WTC11 (cell line): ENCODE data around the gene ALDH5A1. TPM values are rescaled to one million over a fixed set of nuclear protein-coding genes. Genes with fewer than 3 reads are reported as not detected.
A peak's percentile ranks its signal among the peaks of the same experiment; 100 is the strongest.

Experiments used
- ATAC-seq: fragments of 200-7000 bp; cut with Tn5 transposase; 2 replicates; pipeline ENCODE4 v1.10.0; 2021; ENCODE audit warnings: mild to moderate bottlenecking, moderate library complexity
- CTCF ChIA-PET: fragments of 300-600 bp; sonication (Branson Sonifier 250); formaldehyde crosslinking; loops from one replicate; lab custom pipeline; 2021; ENCODE audit warnings: antibody characterized with exemption; lab: Charles Lee
- POLR2A ChIA-PET: fragments of 350-600 bp; sonication (Branson Sonifier 250); formaldehyde crosslinking; loops from one replicate; lab custom pipeline; 2021; ENCODE audit warnings: antibody characterized with exemption; lab: Charles Lee
- DNase-seq: peaks from one replicate; pipeline ENCODE4 v3.0.0; 2021; ENCODE audit warnings: low spot score
- H3K27ac Mint-ChIP-seq: 2 replicates; pipeline ENCODE4 v1.8.0; 2021; ENCODE audit warnings: mixed read lengths
- H3K27me3 Mint-ChIP-seq: 2 replicates; pipeline ENCODE4 v1.8.0; 2021; ENCODE audit warnings: low read depth, mild to moderate bottlenecking, moderate library complexity, mixed read lengths
- H3K36me3 Mint-ChIP-seq: 2 replicates; pipeline ENCODE4 v1.8.0; 2021; ENCODE audit warnings: mixed read lengths
- H3K4me1 Mint-ChIP-seq: 2 replicates; pipeline ENCODE4 v1.8.0; 2022; ENCODE audit warnings: mixed read lengths
- H3K4me3 Mint-ChIP-seq: 2 replicates; pipeline ENCODE4 v1.8.0; 2021; ENCODE audit warnings: mild to moderate bottlenecking, moderate library complexity, mixed read lengths
- H3K9me3 Mint-ChIP-seq: 2 replicates; pipeline ENCODE4 v1.8.0; 2021; ENCODE audit warnings: mixed read lengths
- AFF4 ChIP-seq: sonication (generic); formaldehyde crosslinking; IDR thresholded peaks from 2 replicates; pipeline ENCODE4 v1.8.1; 2023; ENCODE audit warnings: mild to moderate bottlenecking, missing genetic modification reagents, borderline replicate concordance
- E2F5 ChIP-seq: sonication (generic); formaldehyde crosslinking; IDR thresholded peaks from 2 replicates; pipeline ENCODE4 v1.8.1; 2022; ENCODE audit warnings: mild to moderate bottlenecking, moderate library complexity, missing genetic modification reagents
- ERG ChIP-seq: fragments of 250-450 bp; sonication (Bioruptor Pico); IDR thresholded peaks from 2 replicates; pipeline ENCODE4 v1.8.0; 2021; ENCODE audit warnings: mild to moderate bottlenecking
- FOXJ3 ChIP-seq: sonication (generic); formaldehyde crosslinking; IDR thresholded peaks from 2 replicates; pipeline ENCODE4 v1.9.0; 2021; ENCODE audit warnings: missing genetic modification reagents, mild to moderate bottlenecking, borderline replicate concordance
- IRF1 ChIP-seq: sonication (generic); formaldehyde crosslinking; IDR thresholded peaks from 2 replicates; pipeline ENCODE4 v1.8.0; 2023; ENCODE audit warnings: missing genetic modification reagents
- JAZF1 ChIP-seq: fragments of 250-450 bp; sonication (Bioruptor Pico); IDR thresholded peaks from 2 replicates; pipeline ENCODE4 v1.9.0; 2021; ENCODE audit warnings: moderate library complexity, mild to moderate bottlenecking, inconsistent platforms
- KAT7 ChIP-seq: sonication (generic); formaldehyde crosslinking; IDR thresholded peaks from 2 replicates; pipeline ENCODE4 v1.8.1; 2023; ENCODE audit warnings: missing genetic modification reagents, mild to moderate bottlenecking, borderline replicate concordance
- NR3C1 ChIP-seq: sonication (generic); formaldehyde crosslinking; conservative IDR thresholded peaks from 2 replicates; pipeline ENCODE4 v1.8.1; 2023; ENCODE audit warnings: low read depth, mild to moderate bottlenecking, missing genetic modification reagents
- SMAD4 ChIP-seq: sonication (generic); formaldehyde crosslinking; IDR thresholded peaks from 2 replicates; pipeline ENCODE4 v1.8.0; 2022; ENCODE audit warnings: mild to moderate bottlenecking, missing genetic modification reagents
- SP1 ChIP-seq: sonication (generic); formaldehyde crosslinking; conservative IDR thresholded peaks from 2 replicates; pipeline ENCODE4 v1.8.1; 2022; ENCODE audit warnings: missing genetic modification reagents
- STAT6 ChIP-seq: sonication (generic); formaldehyde crosslinking; conservative IDR thresholded peaks from 2 replicates; pipeline ENCODE4 v1.8.1; 2023; ENCODE audit warnings: mild to moderate bottlenecking, low read depth, missing genetic modification reagents, moderate library complexity
- TCF7 ChIP-seq: sonication (generic); formaldehyde crosslinking; IDR thresholded peaks from 2 replicates; pipeline ENCODE4 v1.8.0; 2022; ENCODE audit warnings: mild to moderate bottlenecking, low read depth, missing genetic modification reagents, moderate library complexity
- ZNF317 ChIP-seq: sonication (generic); formaldehyde crosslinking; IDR thresholded peaks from 2 replicates; pipeline ENCODE4 v1.8.1; 2023; ENCODE audit warnings: low read depth, mild to moderate bottlenecking, moderate library complexity, missing genetic modification reagents, borderline replicate concordance
- ZNF423 ChIP-seq: fragments of 250-450 bp; sonication (Bioruptor Pico); IDR thresholded peaks from 2 replicates; pipeline ENCODE4 v2.1.2; 2022; ENCODE audit warnings: mild to moderate bottlenecking, moderate library complexity
- ZNF512 ChIP-seq: sonication (generic); formaldehyde crosslinking; IDR thresholded peaks from 2 replicates; pipeline ENCODE4 v1.8.1; 2022; ENCODE audit warnings: missing genetic modification reagents, borderline replicate concordance
- ZNF671 ChIP-seq: fragments of 250-450 bp; sonication (Bioruptor Pico); IDR thresholded peaks from 2 replicates; pipeline ENCODE4 v1.8.0; 2021; ENCODE audit warnings: mild to moderate bottlenecking
- total RNA-seq: library from RNA; stranded (reverse); gene quantifications from 3 replicates; pipeline ENCODE4 v1.2.3, GENCODE V29; 2021

Gene ALDH5A1
- total RNA-seq, 1 experiment from 2014 or later: 5.1 TPM

GRCh38 chr6:24464253-24465038 lies 30.3 kb upstream of the ALDH5A1 start:
- no peak overlapping the region for H3K4me3 Mint-ChIP-seq
- peak; percentile 55 for ATAC-seq
- DNase-seq: no peak
- H3K27ac Mint-ChIP-seq: no peak overlapping the region
- CTCF ChIA-PET: no interaction called here
- TF ChIP-seq IRF1 (CRISPR knock-in tag): no peak
- no peak for TF ChIP-seq KAT7 (CRISPR knock-in tag)
- no peak for TF ChIP-seq ZNF317
- no peak for TF ChIP-seq JAZF1 (CRISPR knock-in tag)
- no peak for TF ChIP-seq ZNF671 (CRISPR knock-in tag)
- no peak for TF ChIP-seq ZNF512
- TF ChIP-seq, all 79 proteins: peak for 0
- Mint-ChIP-seq H3K9me3 (no peaks in the 10 kb centered on the region), H3K4me1 (no peaks in the 10 kb centered on the region), H3K27me3 (no peaks in the 10 kb centered on the region), H3K36me3 (no peaks in the 10 kb centered on the region)
- POLR2A ChIA-PET: no interaction called here

GRCh38 chr6:24469811-24470210 lies 25.0 kb upstream of the ALDH5A1 start:
- H3K4me1 Mint-ChIP-seq: no peaks in the 10 kb centered on the region
- no peaks in the 10 kb centered on the region for H3K27me3 Mint-ChIP-seq
- DNase-seq: no peak
- no peaks in the 10 kb centered on the region for H3K9me3 Mint-ChIP-seq
- H3K4me3 Mint-ChIP-seq: no peak overlapping the region
- no peak for ATAC-seq
- H3K27ac Mint-ChIP-seq: no peak overlapping the region
- ChIA-PET CTCF (interaction anchor here (1.2 kb wide), 1 partner anchor 117 kb away, joined by 4 read pairs; no protein-coding TSS in a partner anchor), POLR2A (no interaction called here)
- H3K36me3 Mint-ChIP-seq: no peaks in the 10 kb centered on the region
- TF ChIP-seq SP1: no peak
- TF ChIP-seq ZNF512: no peak
- TF ChIP-seq ZNF671 (CRISPR knock-in tag): no peak
- TF ChIP-seq TCF7 (CRISPR knock-in tag): no peak
- TF ChIP-seq STAT6 (CRISPR knock-in tag): no peak
- no peak for TF ChIP-seq E2F5
- TF ChIP-seq ZNF423 (CRISPR knock-in tag): no peak
- no peak for TF ChIP-seq AFF4 (CRISPR knock-in tag)
- no peak for TF ChIP-seq ERG
- TF ChIP-seq FOXJ3 (CRISPR knock-in tag): no peak
- TF ChIP-seq SMAD4 (CRISPR knock-in tag): no peak
- no peak for TF ChIP-seq NR3C1
- no peak for TF ChIP-seq JAZF1 (CRISPR knock-in tag)
- TF ChIP-seq IRF1 (CRISPR knock-in tag): no peak
